GM12878 (cell line): ENCODE measurements around the gene HERPUD1. TPM values are rescaled to one million over a fixed set of nuclear protein-coding genes. Genes with fewer than 3 reads are reported as not detected.
A peak's percentile ranks its signal among the peaks of the same experiment; 100 is the strongest.

Experiments used
- CREB1 ChIP-seq: IDR thresholded peaks from 2 replicates; pipeline ENCODE4 v1.6.1; 2012; ENCODE audit warnings: low read depth, mild to moderate bottlenecking, inconsistent platforms
- CREM ChIP-seq: IDR thresholded peaks from 2 replicates; pipeline ENCODE4 v1.6.1; 2014; ENCODE audit warnings: antibody characterized with exemption, low read depth
- ETV6 ChIP-seq, 2 experiments: fragments of 450-650 bp in 1 of 2; IDR thresholded peaks in 1 of 2; conservative IDR thresholded peaks in 1 of 2; 2 replicates each; pipeline ENCODE4 v1.6.1; 2014; ENCODE audit warnings: antibody characterized with exemption in 1 of 2, borderline replicate concordance in 1 of 2, low read depth in 1 of 2, mild to moderate bottlenecking in 1 of 2, moderate library complexity in 1 of 2
- FOXM1 ChIP-seq: IDR thresholded peaks from 2 replicates; pipeline ENCODE4 v1.6.1; 2012; ENCODE audit warnings: low read depth, mild to moderate bottlenecking, inconsistent platforms, low read length, moderate library complexity
- HDAC6 ChIP-seq: fragments of 200-600 bp; sonication (generic); IDR thresholded peaks from one replicate; pipeline ENCODE4 v1.8.0; 2017; ENCODE audit warnings: antibody characterized with exemption; ENCODE audit not compliant: unreplicated experiment
- IKZF2 ChIP-seq, 2 experiments: fragments of 450-650 bp; IDR thresholded peaks; 2 replicates each; pipeline ENCODE4 v1.6.1; 2017; ENCODE audit warnings: mild to moderate bottlenecking in 2 of 2, moderate library complexity in 2 of 2
- MYC ChIP-seq: IDR thresholded peaks from 2 replicates; pipeline ENCODE4 v1.6.1; 2011; ENCODE audit warnings: mild to moderate bottlenecking, low read length, moderate library complexity, inconsistent platforms; ENCODE audit not compliant: insufficient read depth, insufficient replicate concordance, insufficient read length, severe bottlenecking
- PAX5 ChIP-seq: IDR thresholded peaks from 2 replicates; pipeline ENCODE4 v1.6.1; 2011; ENCODE audit warnings: low read depth, low read length, borderline replicate concordance
- POLR2A ChIP-seq: IDR thresholded peaks from 2 replicates; pipeline ENCODE4 v1.6.1; 2011; ENCODE audit warnings: low read depth, mild to moderate bottlenecking, low read length
- POLR2AphosphoS5 ChIP-seq: IDR thresholded peaks from 2 replicates; pipeline ENCODE4 v1.6.1; 2011; ENCODE audit warnings: mild to moderate bottlenecking, low read length, inconsistent platforms
- RUNX3 ChIP-seq: IDR thresholded peaks from 2 replicates; pipeline ENCODE4 v1.6.1; 2012; ENCODE audit warnings: low read length, inconsistent platforms
- SMAD5 ChIP-seq: IDR thresholded peaks from 2 replicates; pipeline ENCODE4 v1.6.1; 2016; ENCODE audit warnings: antibody characterized with exemption, low read depth
- ZBED1 ChIP-seq: IDR thresholded peaks from 2 replicates; pipeline ENCODE4 v1.6.1; 2016; ENCODE audit warnings: borderline replicate concordance
- ZNF384 ChIP-seq: IDR thresholded peaks from 2 replicates; pipeline ENCODE4 v1.6.1; 2012; ENCODE audit warnings: low read depth, mild to moderate bottlenecking, low read length, improper control_type of control experiment, borderline replicate concordance
- polyA plus RNA-seq, 11 experiments: library from polyadenylated mRNA; depleted of rRNA in 4 of 11; unstranded in 6 of 11; stranded (reverse) in 5 of 11; fragments of >200 nt; fragmentation: Nextera tagmentation in 4 of 11; fragmentation: Illumina TruSeq in 1 of 11; extraction: Ambion mirVana in 4 of 11; extraction: Trizol in 1 of 11; gene quantifications; 1 replicate in 1 of 11; 2 replicates in 10 of 11; pipeline versions ENCODE4 v1.2.1 to v1.2.3, GENCODE V29; 2011 to 2016; ENCODE audit warnings: inconsistent platforms in 2 of 11, missing spikeins in 2 of 11, low read depth in 1 of 11
- total RNA-seq, 4 experiments: library from RNA; depleted of rRNA in 3 of 4; stranded (reverse); fragments of >200 nt in 3 of 4; fragmentation: Illumina TruSeq in 1 of 4; extraction: Trizol in 1 of 4; gene quantifications; 2 replicates each; pipeline versions ENCODE4 v1.2.1 to v1.2.3, GENCODE V29; 2013 to 2021
- TF ChIP-seq, protein P1 (sequence below): fragments of 450-650 bp; IDR thresholded peaks from 2 replicates; pipeline ENCODE4 v1.6.1; 2018; ENCODE audit warnings: borderline replicate concordance, mild to moderate bottlenecking; ENCODE audit not compliant: partially characterized antibody
- TF ChIP-seq, protein P2 (sequence below): fragments of 450-650 bp; IDR thresholded peaks from 2 replicates; pipeline ENCODE4 v1.6.1; 2017; ENCODE audit warnings: mild to moderate bottlenecking, moderate library complexity
- TF ChIP-seq, protein P3 (sequence below): fragments of 450-650 bp; IDR thresholded peaks from 2 replicates; pipeline ENCODE4 v1.6.1; 2018; ENCODE audit warnings: mild to moderate bottlenecking, low read depth, moderate library complexity; ENCODE audit not compliant: partially characterized antibody

Gene HERPUD1
- total and polyA plus RNA-seq, 10 of the 15 experiments (the other 5 are each of a cell fraction or from before 2014, with no cell fraction given), result 32.6 to 212 (median 122) TPM

GRCh38 chr16:56944954-56945839 is 13.3 kb downstream of the HERPUD1 start (continued):
- TF ChIP-seq SMAD5 (peak; percentile 26; the same call in 1 of the 2 replicates), ZBED1 (peak; percentile 57; the same call in 1 of the 2 replicates), CREB1 (0 out of 2 replicates have a peak, but pooled peaks have one; percentile 37), MYC (no peak), CREM (no peak; the same call in none of the 2 replicates), ETV6 (conservative IDR thresholded peaks at IDR 0.05 in 1 of 2, IDR thresholded peaks at IDR 0.05 in 1 of 2; ENCODE audit: borderline replicate concordance in 1 of 2, low read depth in 1 of 2) (peak in 1 of 2 experiments; percentile 66; a peak in 1 of 4 replicates), IKZF2 (IDR thresholded peaks at IDR 0.05) (peak; percentile 84 to 85), ZNF384 (no peak), FOXM1 (peak; percentile 62; the same call in 1 of the 2 replicates), PAX5 (no peak), HDAC6 (no peak), POLR2A (peak; percentile 76), POLR2AphosphoS5 (peak; percentile 84), RUNX3 (peak; percentile 51; the same call in 1 of the 2 replicates)
- TF ChIP-seq, protein P1, sequence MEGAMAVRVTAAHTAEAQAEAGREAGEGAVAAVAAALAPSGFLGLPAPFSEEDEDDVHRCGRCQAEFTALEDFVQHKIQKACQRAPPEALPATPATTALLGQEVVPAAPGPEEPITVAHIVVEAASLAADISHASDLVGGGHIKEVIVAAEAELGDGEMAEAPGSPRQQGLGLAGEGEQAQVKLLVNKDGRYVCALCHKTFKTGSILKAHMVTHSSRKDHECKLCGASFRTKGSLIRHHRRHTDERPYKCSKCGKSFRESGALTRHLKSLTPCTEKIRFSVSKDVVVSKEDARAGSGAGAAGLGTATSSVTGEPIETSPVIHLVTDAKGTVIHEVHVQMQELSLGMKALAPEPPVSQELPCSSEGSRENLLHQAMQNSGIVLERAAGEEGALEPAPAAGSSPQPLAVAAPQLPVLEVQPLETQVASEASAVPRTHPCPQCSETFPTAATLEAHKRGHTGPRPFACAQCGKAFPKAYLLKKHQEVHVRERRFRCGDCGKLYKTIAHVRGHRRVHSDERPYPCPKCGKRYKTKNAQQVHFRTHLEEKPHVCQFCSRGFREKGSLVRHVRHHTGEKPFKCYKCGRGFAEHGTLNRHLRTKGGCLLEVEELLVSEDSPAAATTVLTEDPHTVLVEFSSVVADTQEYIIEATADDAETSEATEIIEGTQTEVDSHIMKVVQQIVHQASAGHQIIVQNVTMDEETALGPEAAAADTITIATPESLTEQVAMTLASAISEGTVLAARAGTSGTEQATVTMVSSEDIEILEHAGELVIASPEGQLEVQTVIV, result no peak
- TF ChIP-seq, protein P2, sequence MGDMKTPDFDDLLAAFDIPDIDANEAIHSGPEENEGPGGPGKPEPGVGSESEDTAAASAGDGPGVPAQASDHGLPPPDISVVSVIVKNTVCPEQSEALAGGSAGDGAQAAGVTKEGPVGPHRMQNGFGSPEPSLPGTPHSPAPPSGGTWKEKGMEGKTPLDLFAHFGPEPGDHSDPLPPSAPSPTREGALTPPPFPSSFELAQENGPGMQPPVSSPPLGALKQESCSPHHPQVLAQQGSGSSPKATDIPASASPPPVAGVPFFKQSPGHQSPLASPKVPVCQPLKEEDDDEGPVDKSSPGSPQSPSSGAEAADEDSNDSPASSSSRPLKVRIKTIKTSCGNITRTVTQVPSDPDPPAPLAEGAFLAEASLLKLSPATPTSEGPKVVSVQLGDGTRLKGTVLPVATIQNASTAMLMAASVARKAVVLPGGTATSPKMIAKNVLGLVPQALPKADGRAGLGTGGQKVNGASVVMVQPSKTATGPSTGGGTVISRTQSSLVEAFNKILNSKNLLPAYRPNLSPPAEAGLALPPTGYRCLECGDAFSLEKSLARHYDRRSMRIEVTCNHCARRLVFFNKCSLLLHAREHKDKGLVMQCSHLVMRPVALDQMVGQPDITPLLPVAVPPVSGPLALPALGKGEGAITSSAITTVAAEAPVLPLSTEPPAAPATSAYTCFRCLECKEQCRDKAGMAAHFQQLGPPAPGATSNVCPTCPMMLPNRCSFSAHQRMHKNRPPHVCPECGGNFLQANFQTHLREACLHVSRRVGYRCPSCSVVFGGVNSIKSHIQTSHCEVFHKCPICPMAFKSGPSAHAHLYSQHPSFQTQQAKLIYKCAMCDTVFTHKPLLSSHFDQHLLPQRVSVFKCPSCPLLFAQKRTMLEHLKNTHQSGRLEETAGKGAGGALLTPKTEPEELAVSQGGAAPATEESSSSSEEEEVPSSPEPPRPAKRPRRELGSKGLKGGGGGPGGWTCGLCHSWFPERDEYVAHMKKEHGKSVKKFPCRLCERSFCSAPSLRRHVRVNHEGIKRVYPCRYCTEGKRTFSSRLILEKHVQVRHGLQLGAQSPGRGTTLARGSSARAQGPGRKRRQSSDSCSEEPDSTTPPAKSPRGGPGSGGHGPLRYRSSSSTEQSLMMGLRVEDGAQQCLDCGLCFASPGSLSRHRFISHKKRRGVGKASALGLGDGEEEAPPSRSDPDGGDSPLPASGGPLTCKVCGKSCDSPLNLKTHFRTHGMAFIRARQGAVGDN, result 0 out of 2 replicates have a peak, but pooled peaks have one; percentile 19
- TF ChIP-seq, protein P3, sequence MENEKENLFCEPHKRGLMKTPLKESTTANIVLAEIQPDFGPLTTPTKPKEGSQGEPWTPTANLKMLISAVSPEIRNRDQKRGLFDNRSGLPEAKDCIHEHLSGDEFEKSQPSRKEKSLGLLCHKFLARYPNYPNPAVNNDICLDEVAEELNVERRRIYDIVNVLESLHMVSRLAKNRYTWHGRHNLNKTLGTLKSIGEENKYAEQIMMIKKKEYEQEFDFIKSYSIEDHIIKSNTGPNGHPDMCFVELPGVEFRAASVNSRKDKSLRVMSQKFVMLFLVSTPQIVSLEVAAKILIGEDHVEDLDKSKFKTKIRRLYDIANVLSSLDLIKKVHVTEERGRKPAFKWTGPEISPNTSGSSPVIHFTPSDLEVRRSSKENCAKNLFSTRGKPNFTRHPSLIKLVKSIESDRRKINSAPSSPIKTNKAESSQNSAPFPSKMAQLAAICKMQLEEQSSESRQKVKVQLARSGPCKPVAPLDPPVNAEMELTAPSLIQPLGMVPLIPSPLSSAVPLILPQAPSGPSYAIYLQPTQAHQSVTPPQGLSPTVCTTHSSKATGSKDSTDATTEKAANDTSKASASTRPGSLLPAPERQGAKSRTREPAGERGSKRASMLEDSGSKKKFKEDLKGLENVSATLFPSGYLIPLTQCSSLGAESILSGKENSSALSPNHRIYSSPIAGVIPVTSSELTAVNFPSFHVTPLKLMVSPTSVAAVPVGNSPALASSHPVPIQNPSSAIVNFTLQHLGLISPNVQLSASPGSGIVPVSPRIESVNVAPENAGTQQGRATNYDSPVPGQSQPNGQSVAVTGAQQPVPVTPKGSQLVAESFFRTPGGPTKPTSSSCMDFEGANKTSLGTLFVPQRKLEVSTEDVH, result peak; percentile 41
